Forelimb muscle (tissue), 1 donor: Measurements from ENCODE around the gene AOAH. TPM values are rescaled to one million over a fixed set of nuclear protein-coding genes. Genes with fewer than 3 reads are reported as not detected.

Source experiments
- DNase-seq: peaks from one replicate; pipeline ENCODE4 v3.0.0-alpha.2; 2013; ENCODE audit warnings: low read depth
- polyA plus RNA-seq: library from polyadenylated mRNA; unstranded; fragments of 120-200 nt; gene quantifications from one replicate; pipeline ENCODE4 v1.2.1, GENCODE V29; 2013; ENCODE audit not compliant: insufficient read length

Gene AOAH
- polyA plus RNA-seq, 1 donor: 2.5 TPM

GRCh38 chr7:36630112-36630650 is 94.1 kb downstream of the AOAH start:
- no peak for DNase-seq

DNA sequence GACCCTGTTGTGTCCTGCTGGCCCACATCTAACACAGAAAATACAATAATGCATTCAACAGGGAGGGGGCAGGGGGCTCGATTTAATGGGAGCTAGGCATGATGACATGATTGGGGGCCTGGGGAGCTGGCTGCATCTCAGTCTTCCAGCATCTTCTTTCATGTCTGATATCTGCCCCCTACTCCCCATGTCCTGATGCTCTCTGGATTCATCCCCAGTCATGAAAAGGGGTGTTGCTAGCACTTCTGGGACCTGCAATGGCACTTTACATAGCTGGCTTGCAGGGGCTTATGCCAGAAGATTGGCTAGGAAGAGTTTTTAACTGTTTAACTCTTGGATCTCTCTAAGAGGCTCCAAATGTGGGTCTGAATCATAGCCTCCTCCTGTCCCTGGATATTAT is 94.9 kb downstream of the AOAH start:
- DNase-seq: no peak

GRCh38 chr7:36627836-36628235 is 96.5 kb downstream of the AOAH start:
- DNase-seq: no peak

GRCh38 chr7:36626111-36626510 is 98.2 kb downstream of the AOAH start:
- DNase-seq: no peak

DNA sequence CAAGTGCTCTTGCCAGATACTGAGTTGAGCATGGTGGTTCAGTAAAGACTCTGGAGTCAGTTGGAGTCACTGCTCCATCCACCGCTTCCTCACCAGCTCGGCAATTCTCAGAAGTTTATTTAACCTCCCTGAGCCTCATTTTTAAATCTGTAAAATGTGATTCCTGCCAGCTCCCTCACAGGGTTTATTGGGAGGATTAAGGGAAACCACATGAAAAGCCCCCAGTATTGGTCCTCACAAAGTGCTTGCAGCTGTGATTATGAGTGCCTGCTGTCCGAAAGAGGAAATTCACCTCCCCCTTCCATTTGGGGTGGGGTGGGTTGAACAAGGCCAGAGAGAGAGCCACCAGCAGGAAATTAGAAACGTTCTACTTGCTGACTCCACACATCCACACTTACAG is 99.0 kb downstream of the AOAH start:
- no peak for DNase-seq

DNA sequence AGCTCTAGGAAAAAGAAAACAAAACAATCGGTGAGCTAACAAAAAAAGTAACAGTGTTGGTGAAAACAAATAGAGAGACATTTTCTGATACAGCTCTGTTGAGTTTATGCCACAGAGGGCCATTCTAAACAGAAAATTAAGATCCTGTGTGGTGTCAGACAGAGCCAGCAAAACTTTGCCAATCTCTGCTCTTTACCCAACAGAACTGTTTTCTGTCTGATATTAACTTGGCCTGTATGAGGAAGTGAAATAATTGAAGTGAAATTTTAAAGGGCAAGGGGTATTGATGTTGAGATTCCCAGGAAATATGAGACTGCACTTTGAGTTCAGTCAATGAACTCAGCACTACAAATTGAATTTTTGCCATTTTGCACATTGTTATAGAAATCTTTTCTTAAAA is 101.0 kb downstream of the AOAH start:
- DNase-seq: no peak

DNA sequence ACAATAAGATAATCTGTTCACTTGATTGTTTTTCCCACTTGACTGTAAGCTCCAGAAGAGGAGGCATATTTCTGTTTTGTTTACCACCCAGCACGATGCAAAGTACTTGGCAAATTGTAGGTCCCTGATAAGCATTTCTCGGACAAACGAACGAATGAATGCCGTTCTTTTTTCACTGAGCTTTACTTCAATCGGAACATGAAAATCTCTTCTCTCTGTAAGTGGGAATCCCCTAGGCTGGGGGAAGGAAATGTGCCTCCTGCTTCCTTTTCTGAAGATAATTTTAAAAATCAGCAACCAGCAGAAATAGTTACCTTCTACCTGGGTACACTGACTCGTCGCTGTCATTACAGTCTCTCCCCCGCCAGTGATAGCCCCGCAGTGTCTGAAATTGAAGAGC is 102.9 kb downstream of the AOAH start:
- DNase-seq: no peak

DNA sequence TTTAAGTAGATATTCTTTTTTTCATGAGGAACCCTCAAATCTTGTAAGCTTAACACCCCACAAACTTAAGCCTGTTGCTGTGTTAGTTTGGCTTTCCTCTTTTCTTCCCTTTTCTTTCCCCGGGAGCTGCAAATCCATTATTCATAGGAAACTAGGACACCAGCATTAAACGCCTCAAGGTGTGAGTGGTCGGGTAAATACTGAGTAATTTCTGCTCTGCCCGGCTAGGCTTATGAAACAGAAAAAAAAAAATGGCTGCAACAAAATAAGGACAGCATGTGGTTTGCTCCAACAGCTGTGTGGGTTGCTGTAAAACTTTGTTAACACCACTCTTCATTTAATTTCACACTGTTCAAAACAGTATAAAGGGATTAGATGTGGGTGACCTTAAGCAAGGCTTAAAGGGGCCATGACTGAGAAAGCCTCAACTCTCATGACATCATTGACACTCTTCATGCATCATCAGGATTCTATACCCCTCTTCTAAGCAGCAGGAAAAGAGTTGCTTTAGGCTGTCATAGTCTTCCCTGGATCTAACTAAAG is 104.1 kb downstream of the AOAH start:
- DNase-seq: no peak

DNA sequence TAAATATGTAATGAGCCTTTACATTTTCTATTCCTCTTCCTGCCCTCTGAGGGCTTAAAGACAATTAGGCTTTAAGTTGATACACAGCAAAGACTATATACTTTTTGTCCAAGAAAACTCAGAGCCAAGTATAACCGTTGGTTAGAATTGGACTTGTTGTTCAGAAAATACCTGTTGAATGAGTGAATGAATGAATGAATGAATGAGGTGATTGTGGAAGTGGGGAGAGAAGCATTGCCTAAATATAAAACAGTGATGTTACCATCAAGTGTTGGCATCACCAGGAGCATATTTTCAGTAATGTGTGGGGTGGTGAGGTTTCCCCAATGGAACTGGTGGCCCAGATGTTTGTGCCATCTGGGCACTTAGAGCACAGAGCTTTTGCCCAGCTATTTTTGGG is 106.9 kb downstream of the AOAH start:
- DNase-seq: no peak

DNA sequence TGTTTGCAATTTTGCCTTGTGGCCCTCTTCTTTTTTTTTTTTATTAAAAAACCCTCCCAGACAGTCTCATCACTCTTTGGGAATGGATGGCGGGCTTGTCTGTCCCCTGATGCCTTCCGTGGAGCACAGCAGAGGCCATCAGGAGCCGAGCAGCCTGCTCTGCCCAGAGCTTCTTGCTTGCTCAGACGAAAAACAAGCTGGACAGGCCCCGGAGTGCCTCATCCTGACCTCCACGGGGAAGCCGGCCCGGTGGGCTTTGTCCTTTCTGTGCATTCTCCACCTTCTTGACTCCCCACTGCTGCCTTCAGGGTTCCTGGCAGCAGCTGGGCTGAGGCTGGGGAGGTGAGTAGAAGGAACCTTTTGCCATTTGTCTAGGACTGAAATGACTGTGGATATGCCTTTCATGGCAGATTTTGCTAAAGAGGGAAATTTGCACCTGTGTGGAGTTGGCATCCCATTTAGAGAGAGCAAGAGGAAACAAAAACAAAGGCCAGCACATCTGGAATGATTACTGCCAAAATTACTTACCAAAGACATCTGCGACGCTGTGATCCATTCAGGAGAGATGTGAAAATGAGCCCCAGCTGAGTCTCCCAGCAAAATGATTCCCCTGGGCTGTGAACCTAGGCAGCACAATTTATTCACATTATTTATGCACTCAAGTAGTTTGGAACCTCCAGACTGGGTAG is 108.3 kb downstream of the AOAH start:
- DNase-seq: no peak

DNA sequence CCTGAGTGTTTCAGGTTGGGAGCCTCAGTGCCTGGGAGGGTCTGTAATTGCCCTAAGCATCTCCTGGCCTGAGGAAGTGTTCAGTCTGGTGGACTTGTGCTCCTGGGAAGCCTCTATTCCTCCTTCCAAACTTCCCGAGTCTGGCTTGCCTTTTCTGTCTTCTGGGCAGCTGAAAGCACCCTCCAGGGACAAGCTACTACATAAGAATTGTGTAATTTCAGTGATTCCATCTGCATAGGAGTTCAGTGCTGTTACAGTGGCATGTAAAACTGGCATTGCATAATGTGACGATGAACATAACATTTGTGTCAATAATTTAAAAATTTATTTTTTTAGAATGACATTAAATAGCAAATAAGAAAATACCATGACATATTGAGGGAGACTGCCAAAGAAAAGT is 109.3 kb downstream of the AOAH start:
- DNase-seq: no peak

- DNase-seq: no peak
Observed at GRCh38 chr7:36613031-36613614, 111.2 kb downstream of the AOAH start.

GRCh38 chr7:36611703-36612102 is 112.6 kb downstream of the AOAH start:
- DNase-seq: no peak

GRCh38 chr7:36607721-36608095 is 116.6 kb downstream of the AOAH start:
- no peak for DNase-seq

- no peak for DNase-seq
Observed at GRCh38 chr7:36606976-36607720, 117.1 kb downstream of the AOAH start.

DNA sequence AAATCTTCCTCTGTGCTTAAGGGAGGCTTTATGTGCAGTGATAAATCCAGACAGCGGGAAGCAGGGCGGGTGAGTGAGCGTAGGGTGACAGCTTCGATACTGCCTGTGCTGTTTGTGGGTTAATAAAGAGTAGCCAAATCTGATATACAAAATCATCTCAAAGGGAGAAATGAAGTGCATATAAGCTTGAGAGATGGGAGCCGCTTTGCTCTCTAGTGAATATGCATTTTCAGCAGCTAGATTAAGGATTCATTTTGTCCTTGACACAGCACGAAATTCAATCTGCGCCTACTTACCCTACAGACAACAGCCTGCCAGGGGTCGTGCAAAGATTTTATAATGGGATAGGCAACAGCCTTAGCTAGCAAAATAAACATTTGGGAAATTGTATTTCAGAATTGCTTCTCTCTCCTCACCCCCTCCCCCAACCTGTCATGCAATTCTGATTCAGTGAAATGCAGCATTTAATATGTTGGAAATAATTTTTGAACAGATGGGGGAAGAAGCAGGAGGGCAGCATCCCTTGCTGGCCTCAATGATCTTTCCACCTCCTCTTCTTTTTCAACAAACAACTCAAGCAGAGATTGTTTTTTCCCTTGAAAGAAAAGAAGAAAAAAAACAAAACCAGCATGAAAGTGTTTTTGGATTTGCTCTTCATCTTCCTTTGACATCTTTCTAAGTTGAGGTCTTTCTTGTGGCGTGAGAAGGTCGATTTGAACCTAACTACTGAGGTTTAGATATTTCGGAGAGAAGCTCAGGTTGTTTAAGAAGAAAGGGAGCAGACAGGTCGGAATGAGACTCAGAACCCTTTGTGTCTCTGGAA is 117.9 kb downstream of the AOAH start:
- no peak for DNase-seq

DNA sequence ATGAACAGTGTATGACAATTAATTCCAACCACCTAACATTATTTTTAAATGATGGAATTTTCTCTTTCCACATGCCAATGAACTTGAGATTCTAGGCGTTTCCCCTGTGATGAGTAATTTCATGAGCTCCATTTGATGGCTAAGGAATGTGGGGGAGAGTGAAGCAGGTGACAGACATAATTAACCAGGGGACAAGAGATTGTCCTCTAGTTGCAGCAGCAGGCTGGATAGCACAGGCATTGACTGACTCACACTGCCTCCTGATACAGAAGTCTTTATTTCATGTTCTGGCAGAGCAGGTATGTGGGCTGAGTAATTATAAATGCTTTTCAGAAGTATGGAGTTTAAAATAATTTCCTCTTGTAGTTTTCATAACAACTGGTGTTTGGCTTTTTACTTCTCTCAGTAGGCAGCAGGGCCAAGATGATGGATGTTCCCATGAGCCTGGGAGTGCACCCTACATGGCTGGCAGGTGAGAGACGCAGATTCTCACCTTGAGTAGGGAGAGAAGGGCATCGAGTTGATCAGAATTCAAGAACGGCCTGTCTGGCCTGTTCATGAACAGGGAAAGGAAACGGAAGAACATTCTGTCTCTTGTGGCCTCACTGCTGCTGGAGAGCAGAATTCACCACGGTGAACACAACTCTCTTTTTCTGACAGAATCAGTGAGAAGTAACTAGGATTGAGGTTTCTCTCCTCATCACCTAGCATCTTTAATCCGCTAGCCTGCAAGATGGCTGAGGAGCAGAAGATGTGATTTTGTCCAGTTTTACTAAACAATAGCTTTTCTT is 118.8 kb downstream of the AOAH start:
- DNase-seq: no peak

GRCh38 chr7:36604806-36605205 is 119.5 kb downstream of the AOAH start:
- no peak for DNase-seq

GRCh38 chr7:36602934-36603887 is 121.1 kb downstream of the AOAH start:
- no peak for DNase-seq

DNA sequence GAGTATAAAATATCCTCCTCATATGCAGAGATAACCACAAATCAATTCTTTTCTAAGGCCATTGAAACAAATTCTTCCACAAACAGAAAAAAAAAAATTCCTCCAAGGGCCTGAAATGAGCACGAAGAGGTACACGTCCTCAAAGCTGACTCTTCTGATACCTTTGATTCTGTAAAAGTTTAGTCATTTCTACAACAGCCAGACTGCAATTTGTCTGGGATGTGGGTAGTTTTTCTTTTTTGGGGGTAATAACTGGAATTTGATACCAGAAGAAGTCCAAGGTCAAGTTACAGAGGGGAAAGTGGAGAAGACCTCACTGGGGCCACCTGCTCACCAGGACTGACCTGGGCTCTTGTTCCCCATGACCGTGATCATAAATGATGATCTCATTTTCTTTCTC is 121.8 kb downstream of the AOAH start:
- DNase-seq: no peak
